GM04503 (cell line): Measurements from ENCODE around the gene CLIC5.

Experiments
- DNase-seq: peaks from one replicate; pipeline ENCODE4 v3.0.0-alpha.2; 2012; ENCODE audit warnings: low read depth

Gene CLIC5

GRCh38 chr6:46035242-46035641 lies 19.6 kb upstream of the CLIC5 start:
- no peak for DNase-seq

- DNase-seq: no peak
Measured at GRCh38 chr6:46032110-46032998, 16.7 kb upstream of the CLIC5 start.

GRCh38 chr6:46029602-46030001 lies 13.9 kb upstream of the CLIC5 start:
- no peak for DNase-seq

- no peak for DNase-seq
Measured at GRCh38 chr6:46026307-46026706, 10.6 kb upstream of the CLIC5 start.

GRCh38 chr6:46025573-46025972 lies 9.9 kb upstream of the CLIC5 start:
- no peak for DNase-seq

DNA sequence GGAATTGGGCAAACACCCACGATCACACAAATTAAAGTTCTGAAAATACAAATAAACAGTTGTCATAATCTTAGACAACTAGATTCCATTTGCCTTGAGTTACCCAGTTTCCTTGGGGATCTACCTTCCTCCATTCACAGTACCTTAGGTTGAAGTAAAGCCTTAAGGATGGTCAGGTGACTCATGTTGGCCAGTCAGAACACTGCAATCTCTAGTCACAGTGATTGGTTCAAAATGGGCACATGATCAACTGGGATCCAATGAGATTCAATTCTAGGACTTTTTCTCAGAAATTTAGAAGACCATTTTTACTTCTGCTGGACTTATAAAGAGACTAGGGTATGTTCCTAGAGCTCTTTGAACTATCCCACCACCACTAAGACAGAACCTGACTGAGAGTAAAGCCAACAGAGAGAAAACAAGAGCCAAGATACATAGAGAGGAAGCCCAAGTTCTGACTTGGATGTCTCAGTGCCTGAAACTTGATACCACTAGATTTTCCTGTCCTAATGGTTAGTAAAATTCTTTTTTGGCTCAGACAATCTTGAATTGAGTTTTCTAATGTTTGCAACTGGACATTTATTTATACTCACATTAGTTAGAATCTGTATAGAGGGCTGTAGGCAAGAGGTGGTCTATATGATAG lies 8.6 kb upstream of the CLIC5 start:
- no peak for DNase-seq

DNA sequence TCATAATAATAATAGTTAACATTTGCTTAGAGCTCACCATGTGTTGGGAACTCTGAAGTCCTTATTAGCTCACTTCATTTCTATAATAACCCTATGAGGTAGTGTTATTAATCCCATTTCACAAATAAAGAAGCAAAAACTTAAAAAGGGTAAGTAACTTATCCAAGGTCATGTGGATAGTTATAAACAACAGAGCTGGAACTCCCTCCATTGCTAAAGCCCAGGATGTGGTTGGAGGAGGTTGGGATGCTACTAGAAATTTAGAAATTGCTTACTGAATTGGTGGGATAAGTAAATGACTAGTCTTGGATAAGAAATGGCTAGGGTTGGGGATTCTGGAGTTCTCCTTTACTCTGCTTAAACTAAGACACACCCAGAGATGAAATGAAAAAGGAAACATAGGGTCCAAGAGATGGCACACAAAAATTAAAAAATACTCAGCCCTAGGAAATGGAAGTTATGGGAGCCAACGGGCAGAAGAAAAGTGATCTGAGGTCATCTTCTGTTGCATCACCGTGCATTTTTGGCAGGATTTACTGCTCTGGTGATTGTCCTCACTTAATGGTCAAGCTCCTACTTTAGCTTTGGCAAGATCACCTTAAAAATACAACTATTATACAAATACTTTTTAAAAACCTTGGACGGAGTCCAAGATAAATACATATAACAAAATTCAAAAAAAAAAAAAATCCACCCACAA lies 7.7 kb upstream of the CLIC5 start:
- no peak for DNase-seq

DNA sequence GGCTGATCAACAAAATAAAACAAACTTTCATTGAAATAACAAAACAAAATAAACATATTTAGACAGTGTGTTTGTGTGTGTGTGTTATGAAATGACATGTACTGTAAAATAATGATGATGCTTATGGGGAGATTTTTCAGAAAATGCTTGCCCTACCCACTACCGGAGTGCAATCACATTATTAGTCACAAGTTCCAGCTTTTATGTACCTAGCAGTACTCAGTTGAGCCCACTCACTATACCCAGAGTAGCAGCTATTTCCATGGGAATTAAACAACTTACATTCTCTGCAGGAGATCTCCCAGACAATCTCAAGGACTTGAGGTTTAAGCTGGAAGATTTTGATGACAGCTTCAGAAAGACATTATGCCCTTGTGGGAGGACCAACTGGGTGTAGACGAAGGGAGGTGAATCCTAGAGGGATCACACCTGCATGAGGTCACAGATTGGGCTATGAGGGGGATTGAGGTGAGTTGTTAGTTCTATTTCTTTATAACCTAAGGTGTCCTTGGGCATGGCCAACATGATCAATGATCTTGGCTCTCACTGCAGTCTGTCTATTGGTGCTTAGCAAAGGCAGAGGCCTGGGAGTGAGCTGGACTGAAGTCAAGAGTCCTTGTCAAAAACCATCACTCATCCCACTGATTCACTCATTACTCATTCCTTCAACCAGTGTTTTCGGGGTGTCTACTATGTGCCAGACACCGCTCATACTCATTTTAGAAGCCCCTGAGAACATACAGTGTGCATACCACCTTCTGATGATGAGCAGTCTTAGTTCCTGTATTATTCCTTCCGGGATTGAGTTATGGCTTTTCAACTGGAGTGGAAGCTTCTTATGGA lies 6.7 kb upstream of the CLIC5 start:
- DNase-seq: no peak

DNA sequence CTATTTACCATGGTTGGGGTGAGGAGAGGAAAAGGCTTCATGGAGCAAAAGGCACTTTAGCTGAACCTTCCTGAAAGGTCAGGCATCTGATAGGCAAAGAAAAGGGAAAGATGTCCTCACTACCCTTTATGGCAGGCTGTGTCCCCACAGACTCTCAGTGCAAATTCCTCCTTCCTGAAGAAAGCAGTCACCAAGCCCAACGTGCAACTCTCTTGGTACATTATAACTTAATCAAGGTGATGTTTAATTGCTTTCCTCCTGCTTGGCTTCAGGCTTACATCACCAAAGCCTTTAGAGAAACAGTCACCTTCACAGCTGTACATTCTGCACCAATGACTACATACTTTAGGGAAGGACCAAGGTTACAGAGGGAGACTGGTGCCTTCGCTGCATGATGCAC lies 2.1 kb upstream of the CLIC5 start:
- no peak for DNase-seq

GRCh38 chr6:46016063-46016608 lies 476 bp upstream of the CLIC5 start:
- DNase-seq: no peak

- no peak for DNase-seq
Measured at GRCh38 chr6:46014511-46015118, 1.0 kb downstream of the CLIC5 start.

DNA sequence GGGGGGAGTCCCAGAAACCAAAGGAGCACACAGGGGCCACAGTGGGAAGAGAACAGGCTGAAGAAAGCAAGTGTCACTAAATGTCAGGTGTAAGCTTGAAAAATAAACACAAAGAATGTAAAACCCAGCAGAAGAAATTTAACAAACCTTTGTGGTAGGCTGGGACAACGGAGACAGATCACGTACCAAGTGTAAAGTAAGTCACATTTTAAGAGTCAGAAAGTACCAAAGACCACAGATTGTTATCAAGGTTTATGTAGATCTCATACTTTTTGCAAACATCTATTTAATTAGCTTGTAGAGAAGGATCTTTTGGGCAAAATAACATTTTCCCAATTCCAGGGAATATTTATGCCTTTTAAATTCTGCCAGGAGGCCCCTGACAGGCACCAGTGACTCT lies 1.6 kb downstream of the CLIC5 start:
- DNase-seq: no peak

GRCh38 chr6:46013639-46014038 lies 2.0 kb downstream of the CLIC5 start:
- no peak for DNase-seq

- no peak for DNase-seq
Measured at GRCh38 chr6:46012834-46013233, 2.8 kb downstream of the CLIC5 start.

GRCh38 chr6:46011188-46012085 lies 4.2 kb downstream of the CLIC5 start:
- DNase-seq: no peak

DNA sequence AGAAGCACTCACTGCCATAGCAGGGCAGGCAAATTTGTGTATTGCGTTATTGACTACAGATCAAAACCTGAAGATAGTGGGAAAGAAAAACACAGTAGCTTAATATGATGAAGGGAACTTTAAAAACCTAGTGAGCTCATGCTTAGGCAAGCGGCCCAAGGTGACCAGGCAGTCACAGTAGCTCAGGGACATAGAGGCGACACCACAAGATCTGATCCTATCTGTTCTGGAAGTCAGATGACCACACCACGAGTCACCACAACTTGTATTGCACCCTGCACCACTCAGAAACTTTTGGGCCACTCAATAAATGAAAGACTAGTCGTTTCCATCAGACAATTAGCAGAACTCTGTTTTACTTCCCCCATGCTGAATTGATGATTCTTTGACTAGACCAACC lies 4.9 kb downstream of the CLIC5 start:
- DNase-seq: no peak

- no peak for DNase-seq
Measured at GRCh38 chr6:46010270-46010669, 5.4 kb downstream of the CLIC5 start.

DNA sequence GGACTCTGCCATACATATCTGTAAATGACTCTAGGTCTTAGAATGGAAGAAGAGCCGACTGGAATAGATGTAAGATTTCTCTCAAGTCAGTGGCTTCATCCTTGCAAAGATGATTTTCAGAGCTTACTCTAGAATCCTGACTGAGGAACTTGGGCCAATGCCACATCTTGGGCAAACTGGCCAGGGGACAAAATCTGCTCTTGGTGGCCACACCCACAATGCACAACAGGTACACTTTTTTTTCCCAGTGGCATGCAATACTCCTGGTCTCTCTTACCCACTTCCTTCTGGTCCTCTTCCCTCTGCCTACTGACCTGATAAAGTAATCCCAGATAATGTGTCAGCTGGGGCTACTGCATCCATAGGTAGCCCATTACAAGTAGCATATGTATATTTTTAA lies 13.4 kb downstream of the CLIC5 start:
- no peak for DNase-seq

DNA sequence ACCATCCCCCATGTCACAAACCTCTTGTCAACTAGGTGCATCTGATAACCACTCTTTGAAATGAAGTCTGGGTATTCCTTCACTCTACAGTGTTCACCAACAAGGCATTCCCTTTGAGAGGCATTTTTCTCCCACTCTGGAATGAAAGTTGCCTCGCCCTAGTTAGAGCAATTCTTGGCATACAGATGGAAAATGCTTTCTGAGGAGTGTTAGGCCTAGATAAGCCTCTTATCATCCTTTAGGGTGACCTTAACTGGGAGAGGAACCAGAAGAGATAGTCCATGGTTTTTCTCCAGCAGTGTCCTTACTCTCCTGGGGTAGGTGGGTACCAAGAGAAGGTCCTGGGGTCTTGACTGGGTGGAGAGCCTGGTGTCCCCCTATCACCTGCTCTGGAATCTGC lies 14.8 kb downstream of the CLIC5 start:
- DNase-seq: no peak

- DNase-seq: no peak
Measured at GRCh38 chr6:45998524-45998923, 17.1 kb downstream of the CLIC5 start.
